Gastrocnemius medialis (tissue), 4 donors: Measurements from ENCODE around the gene HK1. TPM values are rescaled to one million over a fixed set of nuclear protein-coding genes. Genes with fewer than 3 reads are reported as not detected.

Experiments used
- ATAC-seq, 2 donors: fragments of 150-250 bp; one replicate each; pipeline ENCODE4 v1.9.1; 2016
- DNase-seq, 2 donors: peaks; one replicate each; pipeline ENCODE4 v3.0.0-alpha.2; 2019
- H3K27ac ChIP-seq, 4 donors: fragments of 200-600 bp; sonication (generic); 1 replicate in 1 of 4; 2 replicates in 3 of 4; pipeline ENCODE4 v1.5.1; 2016 to 2018; ENCODE audit warnings: mild to moderate bottlenecking in 2 of 4, moderate library complexity in 1 of 4
- H3K27me3 ChIP-seq, 3 donors: fragments of 200-600 bp; sonication (generic) in 2 of 3; 1 replicate in 1 of 3; 2 replicates in 2 of 3; pipeline versions ENCODE4 v1.5.1 to v1.6.0; 2016 to 2019; ENCODE audit warnings: mild to moderate bottlenecking in 1 of 3, moderate library complexity in 1 of 3
- H3K36me3 ChIP-seq, 2 donors: fragments of 200-600 bp; sonication (generic) in 1 of 2; one replicate each; pipeline ENCODE4 v1.5.1; 2017 to 2018
- H3K4me1 ChIP-seq, 2 donors: fragments of 200-600 bp; sonication (generic) in 1 of 2; one replicate each; pipeline ENCODE4 v1.5.1; 2016 to 2017; ENCODE audit warnings: mild to moderate bottlenecking in 2 of 2
- H3K4me3 ChIP-seq, 4 donors: fragments of 200-600 bp; sonication (generic) in 3 of 4; 1 replicate in 1 of 4; 2 replicates in 3 of 4; pipeline ENCODE4 v1.5.1; 2016 to 2019; ENCODE audit warnings: mild to moderate bottlenecking in 2 of 4
- H3K9me3 ChIP-seq, 3 donors: fragments of 200-600 bp; sonication (generic) in 2 of 3; 1 replicate in 1 of 3; 2 replicates in 2 of 3; pipeline ENCODE4 v1.5.1; 2016 to 2019
- POLR2A ChIP-seq, 2 donors: fragments of 450-650 bp; IDR thresholded peaks; one replicate each; pipeline ENCODE4 v1.6.1; 2017; ENCODE audit warnings: antibody characterized with exemption in 2 of 2, mild to moderate bottlenecking in 2 of 2, moderate library complexity in 2 of 2
- in situ Hi-C, 4 donors: fragments of 200-750 bp; cut with MboI; loops; one replicate each; pipeline versions ENCODE4 v1.15.0 to v1.8.0; 2017; ENCODE audit warnings: low sequenced_read_pairs in 4 of 4
- intact Hi-C: fragments of 100-400 bp; cut with DNase I; formaldehyde crosslinking; loops from one replicate; pipeline ENCODE4 v1.15.1; 2023; ENCODE audit warnings: low total_unique reads
- total RNA-seq, 4 donors: library from RNA; depleted of rRNA; stranded (reverse); fragments of >200 nt; gene quantifications; one replicate each; pipeline versions ENCODE4 v1.1.0 to v1.2.3, GENCODE V29; 2016
- TF ChIP-seq, protein P1 (sequence below), 5 experiments: fragments of 450-650 bp in 3 of 5; fragments of 200-600 bp in 2 of 5; sonication (generic) in 2 of 5; IDR thresholded peaks in 4 of 5; conservative IDR thresholded peaks in 1 of 5; 1 replicate in 4 of 5; 2 replicates in 1 of 5; pipeline ENCODE4 v1.5.1; 2016 to 2019; ENCODE audit warnings: antibody characterized with exemption in 5 of 5, mild to moderate bottlenecking in 3 of 5, moderate library complexity in 3 of 5

Gene HK1
- total RNA-seq, 4 donors from 2014 or later, result 168 to 331 (median 246) TPM

DNA sequence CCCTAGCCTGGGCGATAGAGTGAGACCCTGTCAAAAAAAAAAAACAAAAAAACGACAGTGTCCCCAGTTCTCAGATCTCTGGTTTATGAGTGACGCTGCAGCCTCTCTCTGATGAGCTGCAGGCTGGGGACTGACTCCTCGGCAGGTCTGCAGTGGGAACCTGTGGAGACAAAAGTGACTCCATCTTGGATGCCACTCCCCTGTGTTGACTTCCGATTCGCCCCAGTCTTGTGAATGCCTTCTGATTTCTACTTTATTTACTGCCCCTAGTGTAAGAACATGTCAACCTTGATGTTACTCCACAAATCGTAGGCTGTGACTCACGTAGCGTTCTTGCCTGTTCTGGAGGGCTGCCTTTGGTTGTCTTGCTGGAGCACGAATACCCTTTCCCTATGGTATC, 132.2 kb downstream of the HK1 start:
- intact Hi-C loops (no loop called here), in situ Hi-C loops (loop anchor here in 1 of 4 donors (25.0 kb wide), 1 partner anchor 423 kb away; the partner anchor contains the start of gene KIFBP)
- Histone ChIP-seq H3K9me3 (no peaks in the 10 kb centered on the region), H3K27ac (peak overlapping the region in 2 of 4 donors; percentile 87 to 90), H3K4me3 (no peak overlapping the region), H3K36me3 (no peaks in the 10 kb centered on the region), H3K4me1 (peaks cover 17 to 31% of the 10 kb centered on the region in 2 donors), H3K27me3 (no peaks in the 10 kb centered on the region)
- ATAC-seq, result no peak
- TF ChIP-seq, protein P1, sequence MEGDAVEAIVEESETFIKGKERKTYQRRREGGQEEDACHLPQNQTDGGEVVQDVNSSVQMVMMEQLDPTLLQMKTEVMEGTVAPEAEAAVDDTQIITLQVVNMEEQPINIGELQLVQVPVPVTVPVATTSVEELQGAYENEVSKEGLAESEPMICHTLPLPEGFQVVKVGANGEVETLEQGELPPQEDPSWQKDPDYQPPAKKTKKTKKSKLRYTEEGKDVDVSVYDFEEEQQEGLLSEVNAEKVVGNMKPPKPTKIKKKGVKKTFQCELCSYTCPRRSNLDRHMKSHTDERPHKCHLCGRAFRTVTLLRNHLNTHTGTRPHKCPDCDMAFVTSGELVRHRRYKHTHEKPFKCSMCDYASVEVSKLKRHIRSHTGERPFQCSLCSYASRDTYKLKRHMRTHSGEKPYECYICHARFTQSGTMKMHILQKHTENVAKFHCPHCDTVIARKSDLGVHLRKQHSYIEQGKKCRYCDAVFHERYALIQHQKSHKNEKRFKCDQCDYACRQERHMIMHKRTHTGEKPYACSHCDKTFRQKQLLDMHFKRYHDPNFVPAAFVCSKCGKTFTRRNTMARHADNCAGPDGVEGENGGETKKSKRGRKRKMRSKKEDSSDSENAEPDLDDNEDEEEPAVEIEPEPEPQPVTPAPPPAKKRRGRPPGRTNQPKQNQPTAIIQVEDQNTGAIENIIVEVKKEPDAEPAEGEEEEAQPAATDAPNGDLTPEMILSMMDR (IDR thresholded peaks at IDR 0.05 in 4 of 5, conservative IDR thresholded peaks at IDR 0.05 in 1 of 5), result no peak
- TF ChIP-seq POLR2A (IDR thresholded peaks at IDR 0.05), result no peak
- no peak for DNase-seq

DNA sequence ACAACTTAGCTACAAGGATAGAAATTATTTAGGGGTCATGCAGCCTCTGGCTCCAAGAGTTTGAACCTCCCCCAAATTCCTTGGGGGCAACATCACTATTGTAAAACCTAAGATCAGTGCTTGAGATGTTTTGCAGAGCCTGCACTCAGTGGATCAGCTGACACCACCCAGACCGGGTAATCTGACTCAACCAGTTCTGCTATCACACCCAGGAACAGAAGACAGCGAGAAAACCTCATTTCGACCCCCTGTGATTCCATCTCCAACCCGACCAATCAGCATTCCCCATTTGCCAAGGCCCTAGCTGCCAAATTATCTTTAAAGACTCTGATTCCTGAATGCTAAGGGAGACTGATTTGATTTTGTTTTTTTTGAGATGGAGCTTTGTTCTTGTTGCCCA, 133.2 kb downstream of the HK1 start:
- Histone ChIP-seq H3K36me3 (no peaks in the 10 kb centered on the region), H3K4me1 (peaks cover 17 to 28% of the 10 kb centered on the region in 2 donors), H3K4me3 (no peak overlapping the region), H3K27me3 (no peaks in the 10 kb centered on the region), H3K9me3 (no peaks in the 10 kb centered on the region), H3K27ac (no peak overlapping the region)
- intact Hi-C loops, result no loop called here
- no peak for DNase-seq
- ATAC-seq, result no peak
- TF ChIP-seq, protein P1 (IDR thresholded peaks at IDR 0.05 in 4 of 5, conservative IDR thresholded peaks at IDR 0.05 in 1 of 5), result no peak
- no peak for TF ChIP-seq POLR2A (IDR thresholded peaks at IDR 0.05)
- in situ Hi-C loops, result loop anchor here in 1 of 4 donors (25.0 kb wide), 1 partner anchor 424 kb away; the partner anchor contains the start of gene KIFBP

DNA sequence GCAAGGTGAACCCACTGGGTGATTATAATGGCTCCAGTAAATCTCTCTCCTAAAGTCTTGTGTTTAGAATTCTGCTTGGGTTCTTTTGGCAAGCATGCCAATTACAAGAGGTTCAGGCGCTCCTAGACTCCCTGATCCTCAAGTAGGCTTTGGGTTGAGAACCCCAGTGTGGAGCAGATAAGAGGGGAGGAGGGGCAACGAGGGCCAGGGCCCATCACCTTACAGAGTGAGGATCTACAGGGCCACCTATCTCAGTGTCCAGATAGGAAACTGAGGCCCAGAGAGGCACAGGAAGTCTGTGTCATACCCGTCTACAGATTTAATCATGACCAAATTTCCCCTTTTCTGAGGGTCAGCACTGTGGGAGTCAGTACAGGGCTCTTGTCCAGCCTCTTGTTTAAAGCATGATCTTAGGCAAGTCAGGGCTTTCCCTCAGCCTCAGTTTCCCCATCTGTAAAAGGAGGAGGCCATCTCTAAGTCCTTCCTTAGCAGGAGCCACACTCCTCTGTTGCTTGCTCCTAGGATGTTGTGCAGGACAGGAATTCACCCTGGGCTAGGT, 134.0 kb downstream of the HK1 start:
- Histone ChIP-seq H3K4me1 (peaks cover 13 to 20% of the 10 kb centered on the region in 2 donors), H3K9me3 (no peaks in the 10 kb centered on the region), H3K4me3 (no peak overlapping the region), H3K27ac (no peak overlapping the region), H3K27me3 (no peaks in the 10 kb centered on the region), H3K36me3 (no peaks in the 10 kb centered on the region)
- DNase-seq (no peak), ATAC-seq (no peak)
- TF ChIP-seq, protein P1 (IDR thresholded peaks at IDR 0.05 in 4 of 5, conservative IDR thresholded peaks at IDR 0.05 in 1 of 5), result no peak
- TF ChIP-seq POLR2A (IDR thresholded peaks at IDR 0.05), result no peak
- in situ Hi-C loops, result loop anchor here in 1 of 4 donors (25.0 kb wide), 1 partner anchor 425 kb away; the partner anchor contains the start of gene KIFBP
- intact Hi-C loops, result no loop called here

DNA sequence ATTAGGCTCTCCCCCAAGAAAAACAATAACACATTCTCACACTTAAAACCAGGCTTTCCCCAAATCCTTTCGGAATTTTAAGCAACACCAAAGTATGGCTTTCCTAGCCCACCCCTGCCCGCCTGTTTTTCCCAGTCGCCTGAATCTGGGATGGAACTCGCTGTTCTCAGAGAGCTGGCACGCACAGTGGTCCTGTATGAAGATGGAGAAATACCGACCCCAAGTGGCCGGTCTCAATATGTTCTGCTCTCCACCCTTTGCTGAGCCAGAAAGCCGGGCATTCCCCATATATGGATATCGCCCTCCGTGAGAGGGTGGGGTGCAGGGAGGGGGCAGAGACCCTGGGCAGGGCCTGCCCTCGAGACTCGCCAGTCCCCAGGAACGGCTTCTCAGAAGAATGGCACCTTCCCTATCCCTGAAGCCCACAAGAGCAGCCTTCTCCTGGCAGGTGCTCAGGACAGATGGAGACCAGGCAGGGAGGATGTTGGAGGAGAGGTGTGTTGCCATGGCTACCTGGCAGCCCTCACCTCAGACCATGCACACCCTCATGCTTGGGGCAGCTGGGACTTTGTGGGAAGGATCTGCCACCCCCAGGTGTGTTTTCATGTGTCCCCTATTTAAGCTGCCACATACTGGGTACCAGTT, 135.0 kb downstream of the HK1 start:
- peaks cover 8 to 11% of the 10 kb centered on the region in 2 donors for H3K4me1 ChIP-seq
- H3K4me3 ChIP-seq, result no peak overlapping the region
- in situ Hi-C loops (loop anchor here in 1 of 4 donors (25.0 kb wide), 1 partner anchor 426 kb away; the partner anchor contains the start of gene KIFBP), intact Hi-C loops (no loop called here)
- no peaks in the 10 kb centered on the region for H3K36me3 ChIP-seq
- TF ChIP-seq, protein P1 (IDR thresholded peaks at IDR 0.05 in 4 of 5, conservative IDR thresholded peaks at IDR 0.05 in 1 of 5), result peak; percentile 32 to 70 (median 54)
- TF ChIP-seq POLR2A (IDR thresholded peaks at IDR 0.05), result no peak
- no peak overlapping the region for H3K27ac ChIP-seq
- DNase-seq (peak; percentile 47 to 58), ATAC-seq (peak in 1 of 2 donors; percentile 23)
- no peaks in the 10 kb centered on the region for H3K27me3 ChIP-seq
- no peaks in the 10 kb centered on the region for H3K9me3 ChIP-seq
